Measurements from ENCODE around the gene FIZ1. TPM values are rescaled to one million over a fixed set of nuclear protein-coding genes. Genes with fewer than 3 reads are reported as not detected.
"Not testable (repeated sequence)": the region's sequence is repeated elsewhere in the genome, so short reads cannot be mapped to it uniquely, and the experiment has no call there.

FIZ1 gene
- total RNA-seq, 4 donors from 2014 or later = 9.0 to 18.5 (median 14.0) TPM

DNA sequence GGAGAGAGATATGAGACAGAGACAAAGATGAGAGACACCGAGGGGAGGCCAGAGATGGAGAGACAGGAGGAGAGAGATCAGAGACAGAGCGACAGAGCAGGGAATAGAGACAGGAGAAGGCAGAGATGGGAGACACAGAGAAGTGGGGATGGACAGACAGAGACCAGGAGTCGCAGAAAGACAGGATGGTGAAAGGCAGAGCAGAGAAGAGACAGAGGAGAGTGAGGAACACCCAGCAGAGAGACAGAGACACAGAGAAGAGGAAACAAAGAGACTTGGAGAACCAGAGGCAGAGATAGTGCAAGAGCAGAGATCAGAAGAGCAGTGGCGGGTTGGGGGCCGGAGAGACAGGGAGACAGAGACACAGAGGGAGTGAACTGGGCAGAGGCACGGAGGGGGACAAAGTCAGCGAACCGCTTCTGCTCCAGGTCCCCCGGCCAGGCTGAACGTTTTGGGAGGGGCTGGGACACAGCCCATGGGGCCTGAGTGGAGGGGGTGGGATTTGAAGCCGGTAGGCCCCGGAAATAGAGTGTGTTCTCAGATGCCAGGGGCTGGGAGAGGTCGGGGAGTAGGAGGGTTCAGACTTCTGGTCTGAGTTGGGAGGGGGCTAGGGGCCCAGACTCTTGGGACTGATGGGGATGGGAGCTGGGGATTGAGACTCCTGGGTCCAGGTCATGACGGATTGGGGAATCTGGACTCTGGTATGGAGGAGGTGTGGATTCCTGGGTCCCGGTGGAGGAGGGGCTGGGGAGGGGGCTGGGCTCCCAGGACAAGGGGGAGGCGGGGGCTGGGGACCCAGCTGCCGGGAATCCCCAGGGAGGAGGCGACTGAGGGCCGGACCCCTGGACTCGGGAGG is 19.3 kb downstream of the FIZ1 start:
- Histone ChIP-seq H3K27ac (peak overlapping the region; percentile 87 to 97 (median 96)), H3K4me1 (peaks cover 11 to 24% of the 10 kb centered on the region in 2 donors), H3K36me3 (peaks cover 11 to 18% of the 10 kb centered on the region in 2 donors), H3K4me3 (replicated peaks in 1 of 3) (peak overlapping the region; percentile 19 to 95 (median 65)), H3K9me3 (no peaks in the 10 kb centered on the region), H3K27me3 (no peaks in the 10 kb centered on the region)
- WGBS, 2 donors = 11 to 13% methylated on average over 15 to 17 of the region's 20 CpGs
- TF ChIP-seq, protein P1, sequence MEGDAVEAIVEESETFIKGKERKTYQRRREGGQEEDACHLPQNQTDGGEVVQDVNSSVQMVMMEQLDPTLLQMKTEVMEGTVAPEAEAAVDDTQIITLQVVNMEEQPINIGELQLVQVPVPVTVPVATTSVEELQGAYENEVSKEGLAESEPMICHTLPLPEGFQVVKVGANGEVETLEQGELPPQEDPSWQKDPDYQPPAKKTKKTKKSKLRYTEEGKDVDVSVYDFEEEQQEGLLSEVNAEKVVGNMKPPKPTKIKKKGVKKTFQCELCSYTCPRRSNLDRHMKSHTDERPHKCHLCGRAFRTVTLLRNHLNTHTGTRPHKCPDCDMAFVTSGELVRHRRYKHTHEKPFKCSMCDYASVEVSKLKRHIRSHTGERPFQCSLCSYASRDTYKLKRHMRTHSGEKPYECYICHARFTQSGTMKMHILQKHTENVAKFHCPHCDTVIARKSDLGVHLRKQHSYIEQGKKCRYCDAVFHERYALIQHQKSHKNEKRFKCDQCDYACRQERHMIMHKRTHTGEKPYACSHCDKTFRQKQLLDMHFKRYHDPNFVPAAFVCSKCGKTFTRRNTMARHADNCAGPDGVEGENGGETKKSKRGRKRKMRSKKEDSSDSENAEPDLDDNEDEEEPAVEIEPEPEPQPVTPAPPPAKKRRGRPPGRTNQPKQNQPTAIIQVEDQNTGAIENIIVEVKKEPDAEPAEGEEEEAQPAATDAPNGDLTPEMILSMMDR (IDR thresholded peaks at IDR 0.05) = no peak
- TF ChIP-seq POLR2A (IDR thresholded peaks at IDR 0.05) = no peak
- DNase-seq = peak; percentile 60 to 62
- intact Hi-C loops (cut with DNase I) = no loop called here

DNA sequence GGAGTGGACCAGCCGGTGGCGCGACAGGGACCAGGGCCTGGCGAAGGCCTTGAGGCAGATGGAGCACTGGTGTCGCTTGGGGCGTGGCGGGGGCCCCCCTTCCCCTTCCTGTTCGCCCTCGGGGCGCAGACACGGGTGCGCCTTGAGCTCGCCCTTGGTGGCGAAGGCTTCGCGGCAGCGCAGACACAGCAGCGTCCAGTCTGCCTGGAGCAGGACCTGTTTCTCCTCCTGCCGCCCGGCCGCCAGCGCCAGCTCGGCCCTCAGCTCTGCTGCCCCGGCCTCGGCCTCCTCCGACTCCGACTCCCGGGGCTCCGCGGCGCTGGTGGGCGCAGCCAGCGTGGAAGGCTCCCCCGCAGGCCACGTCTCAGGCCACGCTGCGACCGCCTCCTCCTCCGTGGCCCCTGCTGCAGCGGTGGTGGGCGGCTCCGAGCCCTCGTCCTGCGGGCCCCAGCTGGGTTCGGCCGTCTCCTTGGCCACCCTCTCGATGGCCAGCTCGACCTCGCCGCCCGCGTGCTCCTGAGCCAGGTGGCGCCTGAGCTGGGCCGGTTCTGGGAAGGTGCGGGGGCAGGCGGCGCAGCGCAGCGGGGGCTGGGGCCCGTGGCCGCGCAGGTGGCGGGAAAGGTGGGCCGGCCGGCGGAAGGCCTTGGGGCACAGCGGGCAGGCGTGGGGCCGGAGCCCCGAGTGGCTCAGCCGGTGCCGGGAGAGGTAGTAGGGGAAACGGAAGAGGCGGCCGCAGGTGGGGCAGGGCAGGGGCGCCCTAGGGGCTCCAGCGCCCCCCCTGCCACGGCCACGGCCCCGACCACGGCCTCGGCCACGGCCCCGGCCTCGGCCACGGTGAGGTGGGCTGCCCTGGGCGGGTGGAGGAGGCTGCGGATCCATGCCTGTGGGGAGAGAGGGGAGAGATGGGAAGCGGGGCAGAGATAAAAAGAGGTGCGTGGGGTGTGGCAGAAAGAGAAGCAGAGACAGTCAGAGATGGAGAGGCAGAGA is 20.3 kb downstream of the FIZ1 start:
- peak overlapping the region in 2 of 3 donors; percentile 19 to 95 for H3K4me3 ChIP-seq (replicated peaks in 1 of 3)
- TF ChIP-seq POLR2A (IDR thresholded peaks at IDR 0.05) = no peak
- TF ChIP-seq, protein P1 (IDR thresholded peaks at IDR 0.05) = no peak
- H3K9me3 ChIP-seq = no peaks in the 10 kb centered on the region
- H3K4me1 ChIP-seq = peaks cover 11 to 24% of the 10 kb centered on the region in 2 donors
- intact Hi-C loops (cut with DNase I) = no loop called here
- no peaks in the 10 kb centered on the region for H3K27me3 ChIP-seq
- H3K27ac ChIP-seq = no peak overlapping the region
- peaks cover 11 to 18% of the 10 kb centered on the region in 2 donors for H3K36me3 ChIP-seq
- DNase-seq = no peak
- 95% methylated on average over 43 to 78 of the region's 90 CpGs for WGBS, 2 donors

DNA sequence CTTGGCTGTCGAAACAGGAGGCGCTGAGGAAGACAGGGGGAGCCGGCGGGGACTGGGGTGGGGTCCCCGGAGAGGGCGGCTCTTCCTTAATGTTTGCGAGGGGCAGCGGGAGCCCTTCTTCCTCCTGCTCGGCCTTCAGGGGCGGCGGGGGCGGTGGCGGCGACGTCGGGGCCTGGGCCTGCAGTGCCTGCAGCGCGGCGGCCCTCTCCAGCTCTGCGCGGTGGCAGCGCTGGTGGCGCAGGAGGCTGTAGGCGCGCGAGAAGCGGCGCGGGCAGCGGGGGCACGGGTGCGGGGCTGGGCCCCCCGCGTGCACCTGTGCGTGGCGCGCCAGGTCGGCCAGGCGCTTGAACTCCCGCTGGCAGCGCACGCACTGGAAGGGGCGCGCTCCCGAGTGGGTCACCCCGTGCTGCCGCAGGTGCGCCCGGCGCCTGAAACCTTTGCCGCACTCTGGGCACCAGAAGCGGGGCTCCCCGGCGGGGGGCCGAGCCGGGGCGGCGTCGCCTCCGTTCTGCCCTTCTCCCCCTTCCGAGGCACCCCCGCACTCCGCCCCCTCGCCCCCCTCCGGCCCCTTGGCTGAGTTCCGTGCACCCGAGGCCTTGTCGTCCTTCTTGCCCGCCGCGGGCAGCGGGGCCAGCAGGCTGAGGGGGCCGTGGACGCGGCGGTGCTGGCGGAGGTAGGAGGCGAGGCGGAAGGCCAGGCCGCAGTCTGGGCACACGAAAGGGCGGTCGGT is 21.1 kb downstream of the FIZ1 start:
- Histone ChIP-seq H3K36me3 (peaks cover 11 to 18% of the 10 kb centered on the region in 2 donors), H3K9me3 (no peaks in the 10 kb centered on the region), H3K4me3 (replicated peaks in 1 of 3) (no peak overlapping the region), H3K27me3 (no peaks in the 10 kb centered on the region), H3K27ac (no peak overlapping the region), H3K4me1 (peaks cover 11 to 24% of the 10 kb centered on the region in 2 donors)
- intact Hi-C loops (cut with DNase I) = no loop called here
- no peak for DNase-seq
- 94% methylated on average over 56 to 71 of the region's 83 CpGs for WGBS, 2 donors
- TF ChIP-seq, protein P1 (IDR thresholded peaks at IDR 0.05) = no peak
- no peak for TF ChIP-seq POLR2A (IDR thresholded peaks at IDR 0.05)

DNA sequence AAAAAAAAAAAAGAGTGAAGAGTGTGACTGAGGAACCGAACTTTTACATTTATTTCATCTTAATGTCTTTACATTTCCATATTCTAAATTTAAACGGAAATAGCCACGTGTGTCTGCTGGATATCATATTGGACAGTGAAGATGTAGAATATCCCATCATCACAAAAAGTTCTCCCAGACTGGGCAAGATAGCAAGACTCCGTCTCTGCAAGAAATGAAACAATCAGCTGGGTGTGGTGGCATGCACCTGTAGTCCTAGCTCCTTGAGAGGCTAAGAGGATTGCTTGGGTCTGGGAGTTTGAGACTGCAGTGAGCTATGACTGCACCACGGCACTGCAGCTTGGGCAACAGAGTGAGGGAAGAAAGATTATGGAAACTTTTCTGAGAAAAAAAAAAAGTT is 22.6 kb downstream of the FIZ1 start:
- Histone ChIP-seq H3K27me3 (no peaks in the 10 kb centered on the region), H3K9me3 (no peaks in the 10 kb centered on the region), H3K4me3 (replicated peaks in 1 of 3) (no peak overlapping the region), H3K4me1 (peaks cover 8 to 14% of the 10 kb centered on the region in 2 donors), H3K27ac (no peak overlapping the region), H3K36me3 (peaks cover 11 to 18% of the 10 kb centered on the region in 2 donors)
- WGBS, 2 donors = 94% methylated on average over 5 of the region's 5 CpGs
- intact Hi-C loops (cut with DNase I) = no loop called here
- TF ChIP-seq, protein P1 (IDR thresholded peaks at IDR 0.05) = no peak
- TF ChIP-seq POLR2A (IDR thresholded peaks at IDR 0.05) = no peak
- DNase-seq = no peak

DNA sequence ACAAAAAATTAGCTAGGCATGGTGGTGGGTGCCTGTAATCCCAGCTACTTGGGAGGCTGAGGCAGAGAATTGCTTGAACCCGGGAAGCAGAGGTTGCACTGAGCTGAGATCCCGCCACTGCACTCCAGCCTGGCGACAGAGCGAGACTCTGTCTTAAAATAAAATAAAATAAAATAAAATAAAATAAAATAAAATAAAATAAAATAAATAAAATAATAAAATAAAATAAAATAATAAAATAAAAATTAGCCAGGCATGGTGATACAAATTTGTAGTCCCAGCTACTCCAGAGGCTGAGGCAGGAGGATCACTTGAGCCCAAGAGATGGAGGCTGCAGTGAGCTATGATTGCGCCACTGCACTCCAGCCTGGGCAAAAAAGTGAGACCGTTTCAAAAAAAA is 25.4 kb downstream of the FIZ1 start:
- H3K27me3 ChIP-seq; DNase-seq; H3K4me1 ChIP-seq; H3K9me3 ChIP-seq; H3K27ac ChIP-seq; H3K4me3 ChIP-seq (replicated peaks in 1 of 3); intact Hi-C loops (cut with DNase I): not testable (repeated sequence)
- WGBS, 2 donors = 91 to 93% methylated on average over 6 of the region's 6 CpGs
- peaks cover 11 to 18% of the 10 kb centered on the region in 2 donors for H3K36me3 ChIP-seq

DNA sequence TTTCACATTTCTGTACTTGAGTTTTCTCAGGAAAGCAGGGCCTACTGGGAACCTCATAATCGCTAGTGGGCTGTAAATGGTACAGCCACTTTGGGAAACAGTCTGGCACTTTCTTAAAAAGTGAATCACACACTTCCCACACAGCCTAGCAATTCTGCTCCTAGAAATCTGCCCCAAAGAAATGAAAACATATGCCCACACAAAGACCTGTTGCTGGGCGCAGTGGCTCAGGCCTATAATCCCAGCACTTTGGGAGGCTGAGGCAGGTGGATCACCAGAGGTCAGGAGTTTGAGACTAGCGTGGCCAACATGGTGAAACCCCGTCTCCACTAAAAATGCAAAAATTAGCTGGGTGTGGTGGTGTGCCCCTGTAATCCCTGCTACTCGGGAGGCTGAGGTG is 29.8 kb downstream of the FIZ1 start:
- intact Hi-C loops (cut with DNase I); H3K4me3 ChIP-seq (replicated peaks in 1 of 3); H3K4me1 ChIP-seq; H3K27me3 ChIP-seq; H3K27ac ChIP-seq; H3K9me3 ChIP-seq; H3K36me3 ChIP-seq; DNase-seq: not testable (repeated sequence)
- 92 to 94% methylated on average over 5 of the region's 5 CpGs for WGBS, 2 donors

Data from thyroid gland (tissue), 4 donors.